CD4-positive, alpha-beta T cell treated with Interleukin-2 at 100 ng/mL for 4 hours (primary cell): ENCODE results near the gene FAM9A.
A peak's percentile ranks its signal among the peaks of the same experiment; 100 is the strongest.

ENCODE experiments used
- DNase-seq: peaks from one replicate; pipeline ENCODE4 v3.0.0-alpha.2; 2020; ENCODE audit warnings: low spot score

The FAM9A gene

GRCh38 chrX:8801041-8801599 lies at the start of gene FAM9A:
Gene FAM9A, minus strand, starts transcription at chrX:8801383. Its CDS starts 1,212 bp downstream, at chrX:8800171.
- DNase-seq: no peak

GRCh38 chrX:8850478-8850877 lies 49.3 kb upstream of the FAM9A start:
- no peak for DNase-seq

DNA sequence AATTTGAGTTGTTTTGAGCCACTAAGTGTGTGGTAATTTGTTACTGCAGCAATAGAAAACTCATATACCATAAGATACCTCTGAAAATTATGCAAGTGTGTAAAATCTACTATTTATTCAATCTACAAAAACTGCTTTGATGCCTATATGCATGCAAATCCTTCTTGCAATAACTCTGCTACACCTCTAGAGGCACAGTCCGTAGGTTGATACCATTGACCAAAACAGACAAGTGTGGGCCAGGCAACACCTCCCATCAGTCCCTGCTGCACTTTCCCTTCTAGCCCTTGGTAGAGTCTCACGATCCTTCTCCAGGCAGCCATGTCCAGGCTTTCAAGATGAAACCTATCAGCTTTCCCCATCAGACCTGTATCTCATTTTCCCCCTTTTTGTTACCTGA lies 48.8 kb upstream of the FAM9A start:
- no peak for DNase-seq

GRCh38 chrX:8849458-8849857 lies 48.3 kb upstream of the FAM9A start:
- no peak for DNase-seq

DNA sequence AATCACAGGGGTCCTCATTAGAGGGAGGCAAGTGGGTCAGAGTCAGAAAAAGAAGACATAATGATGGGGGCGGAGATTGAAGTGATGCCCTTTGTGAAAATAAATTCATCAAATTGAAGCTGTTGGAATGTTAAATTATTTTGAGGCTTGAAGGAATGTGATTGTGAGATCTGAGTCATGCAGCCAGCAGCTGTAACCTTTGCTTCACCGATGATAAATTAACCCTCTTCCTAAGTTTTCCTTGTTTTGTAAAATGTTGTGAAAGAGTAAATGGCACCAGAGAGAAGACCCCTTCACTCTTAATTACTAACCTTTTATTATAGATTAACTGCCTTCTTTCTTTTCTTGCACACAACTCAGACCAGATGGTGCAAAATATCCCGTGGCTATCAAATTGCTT lies 47.7 kb upstream of the FAM9A start:
- no peak for DNase-seq

DNA sequence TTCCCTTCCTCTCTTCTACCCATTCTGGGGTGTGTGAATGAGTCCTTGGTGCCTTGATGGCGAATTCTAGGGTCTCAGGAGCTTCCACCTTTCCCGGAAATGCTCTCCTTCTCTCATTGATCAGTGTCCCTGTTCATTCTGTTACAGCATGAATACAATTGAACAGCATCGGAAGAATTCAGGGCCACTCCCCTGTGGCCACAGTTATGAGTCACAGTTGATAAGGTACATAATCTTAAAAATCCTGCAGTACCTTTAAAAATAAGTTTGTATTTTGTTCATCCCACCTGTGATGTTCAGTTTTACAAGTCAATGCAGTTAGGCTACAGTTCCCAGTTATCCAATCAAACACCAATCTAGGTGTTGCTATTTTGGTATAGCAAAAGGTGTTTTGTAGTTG lies 47.3 kb upstream of the FAM9A start:
- DNase-seq: no peak

DNA sequence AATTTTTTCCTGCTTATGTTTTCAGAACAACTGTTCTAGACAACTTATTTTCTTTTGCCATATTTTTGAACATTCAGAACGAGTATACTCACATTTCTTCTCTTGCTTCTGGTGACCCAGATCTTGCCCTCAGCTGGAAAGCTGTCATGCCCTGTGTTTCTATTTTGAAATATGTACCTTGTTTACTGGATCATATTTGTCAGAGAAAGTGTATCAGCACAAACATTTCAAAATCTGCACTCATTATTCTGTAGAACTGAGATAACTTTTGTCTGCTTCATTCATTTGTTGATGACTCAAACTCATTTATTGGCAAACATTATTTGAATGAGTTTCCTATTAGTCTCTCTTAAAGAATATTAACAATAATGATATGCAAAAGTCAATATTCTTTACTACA lies 46.2 kb upstream of the FAM9A start:
- DNase-seq: no peak

GRCh38 chrX:8846266-8846665 lies 45.1 kb upstream of the FAM9A start:
- DNase-seq: no peak

GRCh38 chrX:8845469-8845868 lies 44.3 kb upstream of the FAM9A start:
- DNase-seq: no peak

- no peak for DNase-seq
Measured at GRCh38 chrX:8845060-8845459, 43.9 kb upstream of the FAM9A start.

DNA sequence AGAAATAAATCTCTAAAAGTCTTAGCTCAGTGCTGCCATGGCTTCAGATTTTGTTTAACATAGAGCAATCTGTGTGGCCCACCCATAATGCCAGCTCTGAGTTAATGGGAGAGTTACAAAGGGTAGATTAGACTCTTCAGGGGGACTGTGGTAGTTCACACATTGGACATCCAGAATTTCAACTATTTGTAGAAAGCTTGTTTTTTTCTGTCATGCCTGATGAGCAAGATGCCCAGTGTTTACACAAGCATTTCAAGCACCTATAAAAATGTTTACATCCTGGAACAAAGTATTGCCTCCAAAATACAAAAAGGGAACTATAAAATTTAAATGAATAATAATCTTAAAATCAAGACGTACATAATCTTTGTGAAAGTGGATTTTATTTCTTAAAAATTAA lies 43.0 kb upstream of the FAM9A start:
- no peak for DNase-seq

DNA sequence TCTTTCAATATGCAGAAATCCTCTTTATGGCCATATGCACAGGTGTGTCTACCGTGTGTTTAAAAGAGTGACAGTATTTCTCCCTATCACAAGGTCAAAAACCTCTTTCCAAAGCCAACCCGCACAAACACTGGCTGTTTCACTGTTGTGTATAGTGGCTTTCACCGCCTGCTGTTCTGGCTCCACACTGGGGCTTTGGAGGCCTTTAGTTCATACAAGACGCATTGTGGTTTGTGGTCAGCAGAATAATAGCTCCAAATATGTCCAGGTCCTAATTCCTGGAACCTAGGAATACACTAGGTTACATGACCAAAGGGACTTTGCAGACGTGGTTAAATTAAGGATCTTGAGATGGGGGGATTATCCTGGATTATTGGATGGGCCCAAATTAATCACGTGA lies 40.7 kb upstream of the FAM9A start:
- DNase-seq: no peak

DNA sequence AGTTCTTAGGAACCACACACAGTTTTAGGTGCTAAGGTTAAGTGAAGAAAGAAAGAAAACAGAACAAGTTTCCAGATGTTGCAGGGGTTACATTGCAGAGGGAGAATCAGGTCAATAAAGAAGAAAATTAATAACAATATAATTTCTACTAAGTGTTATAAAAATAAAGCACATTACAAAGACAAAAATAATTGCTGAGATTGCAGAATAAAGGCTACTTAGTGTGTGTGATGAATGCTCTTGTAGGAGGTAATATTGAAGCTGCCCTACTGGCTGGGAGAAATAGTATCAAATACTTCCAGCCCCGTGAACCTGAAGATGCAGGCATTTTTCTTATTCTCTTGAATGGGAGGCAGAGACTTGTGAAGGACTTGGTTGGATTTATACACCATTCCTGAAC lies 33.2 kb upstream of the FAM9A start:
- no peak for DNase-seq

GRCh38 chrX:8832582-8833378 lies 31.6 kb upstream of the FAM9A start:
- no peak for DNase-seq

DNA sequence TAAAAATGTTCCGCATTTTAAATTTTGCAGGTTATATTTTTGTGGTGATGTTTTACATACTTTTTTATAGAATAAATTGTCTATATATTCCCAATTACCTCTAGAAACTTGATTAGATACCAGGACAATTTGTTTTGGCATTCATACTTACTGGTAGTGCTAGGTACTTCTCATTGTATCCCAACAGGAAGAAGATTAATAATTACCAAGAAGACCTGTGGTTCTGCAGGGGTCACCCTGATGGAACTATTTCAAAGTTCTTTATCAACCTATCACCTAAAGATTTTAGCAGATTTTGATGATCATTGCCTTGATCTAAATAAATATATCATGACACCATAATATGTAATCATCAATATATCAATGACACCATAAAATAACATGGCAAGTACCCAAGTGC lies 22.5 kb upstream of the FAM9A start:
- DNase-seq: no peak

DNA sequence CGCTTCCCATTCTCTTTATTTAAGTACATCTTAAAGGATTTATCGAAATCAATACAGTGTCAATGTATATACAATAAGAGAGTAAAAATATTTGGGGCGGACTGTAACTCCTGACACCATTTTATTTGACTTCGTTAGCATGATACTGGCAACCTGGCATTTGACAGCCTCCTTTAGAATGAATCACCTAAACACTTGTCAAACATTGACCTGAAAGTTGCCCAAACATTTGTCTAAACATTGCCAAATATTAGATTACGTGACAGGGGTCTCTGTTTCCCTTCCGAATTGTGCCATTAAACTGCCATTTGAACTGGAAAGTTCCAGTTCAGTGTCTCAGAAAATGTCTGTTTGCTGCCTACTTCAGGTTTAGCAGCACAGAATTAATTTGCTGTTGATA lies 20.8 kb upstream of the FAM9A start:
- no peak for DNase-seq

- DNase-seq: no peak
Measured at GRCh38 chrX:8820910-8821527, 19.8 kb upstream of the FAM9A start.

DNA sequence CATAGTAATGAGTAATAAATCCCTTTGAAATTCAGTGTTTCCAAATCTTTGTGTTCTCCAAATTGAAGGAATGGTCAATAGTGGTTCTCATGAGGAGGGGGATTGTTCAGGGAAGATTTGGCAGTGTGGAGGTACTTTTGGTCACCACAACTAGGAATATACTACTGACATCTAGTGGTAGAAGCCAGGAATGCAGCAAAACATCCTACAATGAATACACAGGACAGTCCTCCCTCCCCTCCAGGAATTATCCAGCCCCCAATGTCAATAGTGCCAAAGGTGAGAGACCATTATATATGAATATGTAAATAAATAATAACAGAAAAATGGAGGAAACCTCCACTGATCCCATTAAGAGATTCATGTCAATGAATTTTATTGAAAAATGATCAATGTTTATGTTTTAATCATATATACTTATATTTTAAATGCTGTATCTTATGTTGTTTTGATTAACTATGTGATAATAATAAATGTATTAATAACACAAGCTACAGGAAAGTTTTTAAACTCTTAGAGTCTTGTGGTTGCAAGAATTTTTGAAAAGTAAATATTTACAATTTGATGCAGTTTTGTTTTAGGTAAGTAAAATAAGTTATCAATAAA lies 14.4 kb upstream of the FAM9A start:
- peak; percentile 44 for DNase-seq

DNA sequence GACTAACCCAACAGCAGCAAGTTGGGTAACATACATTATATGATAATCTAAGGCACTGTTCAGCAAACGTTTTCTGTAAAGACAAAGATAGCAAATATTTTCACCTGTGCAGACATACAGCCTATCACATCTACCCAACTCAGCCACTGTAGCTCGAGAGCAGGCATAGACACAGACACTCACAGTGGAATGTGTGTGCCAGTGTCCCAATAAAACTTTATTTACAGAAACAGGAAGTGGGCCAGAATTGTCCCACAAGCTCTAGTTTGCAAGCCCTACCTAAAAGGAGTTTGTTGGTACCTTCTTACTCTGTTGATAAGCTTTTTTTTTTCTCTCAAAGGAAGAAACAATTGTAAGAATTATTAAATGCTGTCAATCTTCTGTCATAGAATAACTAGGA lies 11.9 kb upstream of the FAM9A start:
- no peak for DNase-seq

DNA sequence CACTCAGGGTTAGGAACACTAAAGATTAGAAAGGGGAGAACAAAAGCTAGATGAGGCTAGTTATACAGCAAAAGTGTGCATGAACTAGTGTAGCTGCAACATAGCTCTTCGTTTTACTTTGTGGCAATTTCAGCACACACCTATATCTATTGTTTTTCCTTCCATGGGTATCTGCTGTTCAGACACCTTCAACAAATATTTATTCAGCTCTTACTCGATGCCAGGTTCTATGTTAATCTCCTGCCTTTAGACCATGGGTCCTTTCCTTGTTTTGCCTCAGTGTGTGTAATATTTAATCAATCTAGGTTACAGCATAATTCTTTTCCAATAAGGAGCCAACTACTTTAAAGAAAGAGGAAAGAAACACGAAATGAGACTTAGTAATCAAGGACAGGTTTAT lies 10.4 kb upstream of the FAM9A start:
- DNase-seq: no peak

GRCh38 chrX:8808661-8809060 lies 7.5 kb upstream of the FAM9A start:
- no peak for DNase-seq

GRCh38 chrX:8805974-8806373 lies 4.8 kb upstream of the FAM9A start:
- DNase-seq: no peak

- no peak for DNase-seq
Measured at GRCh38 chrX:8805046-8805445, 3.9 kb upstream of the FAM9A start.
